ENCODE measurements around the gene S100A6. TPM values are rescaled to one million over a fixed set of nuclear protein-coding genes. Genes with fewer than 3 reads are reported as not detected.

S100A6 gene
- total and polyA plus RNA-seq, 2 donors (not counting 3 experiments of a cell fraction or from before 2014, with no cell fraction given) = 552 to 908 TPM

- dilution Hi-C loops (cut with MboI; ENCODE audit: extremely low pct_ligation_motif_present, low sequenced_read_pairs) = no loop called here
- no TSS peak for BruUV-seq (replicated peaks)
- POLR2A ChIA-PET = no interaction called here
These were observed 15.2 kb upstream of the S100A6 start for GRCh38 chr1:153550827-153551500.

GRCh38 chr1:153550398-153550758, 14.6 kb upstream of the S100A6 start:
- dilution Hi-C loops (cut with MboI; ENCODE audit: extremely low pct_ligation_motif_present, low sequenced_read_pairs) (no loop called here), intact Hi-C loops (cut with micrococcal nuclease) (no loop called here)
- Histone ChIP-seq H3K27ac (ENCODE audit: insufficient read depth, low read depth, low read length) (no peak overlapping the region), H3K4me1 (ENCODE audit: control insufficient read depth, extremely low read depth, insufficient read depth, low read length) (peaks cover 21% of the 10 kb centered on the region), H3K36me3 (ENCODE audit: control insufficient read depth in 2 of 2, extremely low read depth in 1 of 2, insufficient read depth in 2 of 2, low read length in 2 of 2) (no peaks in the 10 kb centered on the region), H3K9ac (replicated peaks; ENCODE audit: extremely low read depth, insufficient read depth, low read length) (no peak overlapping the region), H3K79me2 (ENCODE audit: control insufficient read depth, insufficient read depth, low read length) (no peaks in the 10 kb centered on the region), H3K9me3 (replicated peaks; ENCODE audit: control insufficient read depth, insufficient read depth, low read length) (no peaks in the 10 kb centered on the region), H3K4me2 (ENCODE audit: insufficient read depth, low read length) (no peak overlapping the region), H3K27me3 (ENCODE audit: control insufficient read depth in 2 of 2, insufficient read depth in 2 of 2, low read length in 2 of 2) (no peaks in the 10 kb centered on the region), H3K9me1 (replicated peaks; ENCODE audit: control insufficient read depth, extremely low read depth, insufficient read depth, low read length) (no peaks in the 10 kb centered on the region), H3K4me3 (replicated peaks in 1 of 3; ENCODE audit: insufficient read depth in 1 of 3, low read depth in 1 of 3, low read length in 3 of 3) (no peak overlapping the region), H2AFZ (ENCODE audit: low read depth, low read length) (no peak overlapping the region), H4K20me1 (replicated peaks; ENCODE audit: control insufficient read depth, extremely low read depth, insufficient read depth, low read length) (no peaks in the 10 kb centered on the region)
- FAIRE-seq (no peak), DNase-seq (ENCODE audit: low read depth, low spot score) (no peak)
- CTCF ChIA-PET = interaction anchor here (0.6 to 3.3 kb wide), 8 partner anchors 10 to 77 kb away, joined by 3 to 13 read pairs (median 4); partner anchors contain the start of gene S100A13
- POLR2A ChIA-PET = no interaction called here
- BruUV-seq (replicated peaks) = no TSS peak
- no peak for TF ChIP-seq POLR2AphosphoS5 (IDR thresholded peaks at IDR 0.05; ENCODE audit: insufficient read depth, low read depth, low read length)
- no peak for TF ChIP-seq GATA2 (IDR thresholded peaks at IDR 0.05; ENCODE audit: insufficient read depth, insufficient read length, low read depth, low read length)
- TF ChIP-seq JUN (IDR thresholded peaks at IDR 0.05; ENCODE audit: borderline replicate concordance, insufficient read depth, insufficient read length, low read depth) = no peak
- TF ChIP-seq MAX (IDR thresholded peaks at IDR 0.05; ENCODE audit: insufficient read depth, insufficient read length) = no peak
- TF ChIP-seq EZH2 (IDR thresholded peaks at IDR 0.05; ENCODE audit: borderline replicate concordance, low read depth, low read length, severe bottlenecking) = no peak
- TF ChIP-seq CTCF (IDR thresholded peaks at IDR 0.05; ENCODE audit: extremely low read depth in 1 of 2, insufficient read depth in 1 of 2, low read depth in 1 of 2, low read length in 2 of 2) = no peak
- no peak for TF ChIP-seq FOS (IDR thresholded peaks at IDR 0.05; ENCODE audit: borderline replicate concordance, insufficient read depth, low read length)
- TF ChIP-seq POLR2A (IDR thresholded peaks at IDR 0.05; ENCODE audit: low read depth, low read length) = no peak
- TF ChIP-seq MYC (IDR thresholded peaks at IDR 0.05; ENCODE audit: low read depth, low read length) = no peak

More at GRCh38 chr1:153550827-153551500, 15.2 kb upstream of the S100A6 start:
- H4K20me1 ChIP-seq (replicated peaks; ENCODE audit: control insufficient read depth, extremely low read depth, insufficient read depth, low read length) = no peaks in the 10 kb centered on the region
- H3K4me1 ChIP-seq (ENCODE audit: control insufficient read depth, extremely low read depth, insufficient read depth, low read length) = peaks cover 20% of the 10 kb centered on the region
- CTCF ChIA-PET = interaction anchor here (0.7 to 3.3 kb wide), 8 partner anchors 10 to 76 kb away, joined by 3 to 13 read pairs (median 4); partner anchors contain the start of gene S100A13
- no peak overlapping the region for H2AFZ ChIP-seq (ENCODE audit: low read depth, low read length)
- H3K79me2 ChIP-seq (ENCODE audit: control insufficient read depth, insufficient read depth, low read length) = no peaks in the 10 kb centered on the region
- DNase-seq (ENCODE audit: low read depth, low spot score) (no peak), FAIRE-seq (no peak)
- intact Hi-C loops (cut with micrococcal nuclease) = no loop called here
- no peaks in the 10 kb centered on the region for H3K27me3 ChIP-seq (ENCODE audit: control insufficient read depth in 2 of 2, insufficient read depth in 2 of 2, low read length in 2 of 2)
- no peaks in the 10 kb centered on the region for H3K9me1 ChIP-seq (replicated peaks; ENCODE audit: control insufficient read depth, extremely low read depth, insufficient read depth, low read length)
- H3K4me2 ChIP-seq (ENCODE audit: insufficient read depth, low read length) = no peak overlapping the region
- no peak overlapping the region for H3K4me3 ChIP-seq (replicated peaks in 1 of 3; ENCODE audit: insufficient read depth in 1 of 3, low read depth in 1 of 3, low read length in 3 of 3)
- TF ChIP-seq POLR2A (IDR thresholded peaks at IDR 0.05; ENCODE audit: low read depth, low read length) (no peak), MYC (IDR thresholded peaks at IDR 0.05; ENCODE audit: low read depth, low read length) (no peak)
- H3K36me3 ChIP-seq (ENCODE audit: control insufficient read depth in 2 of 2, extremely low read depth in 1 of 2, insufficient read depth in 2 of 2, low read length in 2 of 2) = no peaks in the 10 kb centered on the region
- no peak overlapping the region for H3K9ac ChIP-seq (replicated peaks; ENCODE audit: extremely low read depth, insufficient read depth, low read length)
- H3K27ac ChIP-seq (ENCODE audit: insufficient read depth, low read depth, low read length) = no peak overlapping the region
- H3K9me3 ChIP-seq (replicated peaks; ENCODE audit: control insufficient read depth, insufficient read depth, low read length) = no peaks in the 10 kb centered on the region
